ENCODE data around the gene PHACTR1. TPM values are rescaled to one million over a fixed set of nuclear protein-coding genes. Genes with fewer than 3 reads are reported as not detected.

PHACTR1 gene
- total RNA-seq, 2 experiments from 2014 or later, result 1.3 to 2.3 TPM

DNA sequence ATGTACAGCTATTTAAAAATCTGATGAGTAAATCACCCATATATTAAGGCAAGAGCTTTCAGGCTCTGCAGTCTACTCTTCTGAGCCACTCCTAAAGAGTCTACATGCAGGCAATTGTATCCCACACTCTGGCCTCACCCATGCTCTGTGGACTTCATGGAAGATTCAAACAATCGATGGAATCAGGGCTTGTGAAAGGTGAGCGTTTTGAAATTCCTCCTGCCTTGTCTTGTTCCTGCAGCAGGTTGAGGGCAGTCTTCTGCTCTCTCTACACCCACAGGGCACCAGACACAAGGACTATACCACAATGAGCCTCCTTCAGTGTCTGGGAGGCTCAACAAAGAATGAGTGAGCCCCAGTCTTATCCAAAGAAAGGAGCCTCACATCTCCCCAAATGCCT is 560.7 kb downstream of the PHACTR1 start:
- ChIA-PET CTCF (no interaction called here), POLR2A (no interaction called here)
- Histone ChIP-seq H3K9me3 (ENCODE audit: control insufficient read depth in 1 of 2, insufficient read depth in 1 of 2, low read length in 2 of 2) (no peaks in the 10 kb centered on the region), H3K27me3 (ENCODE audit: control insufficient read depth in 1 of 2, insufficient read depth in 2 of 2, low read length in 2 of 2) (no peaks in the 10 kb centered on the region), H3K4me3 (ENCODE audit: low read length) (no peak overlapping the region), H3K27ac (ENCODE audit: low read depth in 1 of 2, low read length in 2 of 2) (no peak overlapping the region), H3K4me1 (ENCODE audit: insufficient read depth, low read length) (peaks cover 19% of the 10 kb centered on the region), H3K36me3 (ENCODE audit: insufficient read depth, low read length) (no peaks in the 10 kb centered on the region)
- H3K4me1 Mint-ChIP-seq (ENCODE audit: low read depth), result peaks cover 23% of the 10 kb centered on the region
- intact Hi-C loops (cut with DNase I, micrococcal nuclease), result no loop called here
- H3K36me3 Mint-ChIP-seq (ENCODE audit: low read depth), result no peaks in the 10 kb centered on the region
- H3K4me3 Mint-ChIP-seq, result no peak overlapping the region
- ATAC-seq (ENCODE audit: poor library complexity) (no peak), DNase-seq (no peak)
- no peak overlapping the region for H3K27ac Mint-ChIP-seq
- H3K9me3 Mint-ChIP-seq, result no peaks in the 10 kb centered on the region
- H3K27me3 Mint-ChIP-seq, result no peaks in the 10 kb centered on the region
- TF ChIP-seq, protein P1, sequence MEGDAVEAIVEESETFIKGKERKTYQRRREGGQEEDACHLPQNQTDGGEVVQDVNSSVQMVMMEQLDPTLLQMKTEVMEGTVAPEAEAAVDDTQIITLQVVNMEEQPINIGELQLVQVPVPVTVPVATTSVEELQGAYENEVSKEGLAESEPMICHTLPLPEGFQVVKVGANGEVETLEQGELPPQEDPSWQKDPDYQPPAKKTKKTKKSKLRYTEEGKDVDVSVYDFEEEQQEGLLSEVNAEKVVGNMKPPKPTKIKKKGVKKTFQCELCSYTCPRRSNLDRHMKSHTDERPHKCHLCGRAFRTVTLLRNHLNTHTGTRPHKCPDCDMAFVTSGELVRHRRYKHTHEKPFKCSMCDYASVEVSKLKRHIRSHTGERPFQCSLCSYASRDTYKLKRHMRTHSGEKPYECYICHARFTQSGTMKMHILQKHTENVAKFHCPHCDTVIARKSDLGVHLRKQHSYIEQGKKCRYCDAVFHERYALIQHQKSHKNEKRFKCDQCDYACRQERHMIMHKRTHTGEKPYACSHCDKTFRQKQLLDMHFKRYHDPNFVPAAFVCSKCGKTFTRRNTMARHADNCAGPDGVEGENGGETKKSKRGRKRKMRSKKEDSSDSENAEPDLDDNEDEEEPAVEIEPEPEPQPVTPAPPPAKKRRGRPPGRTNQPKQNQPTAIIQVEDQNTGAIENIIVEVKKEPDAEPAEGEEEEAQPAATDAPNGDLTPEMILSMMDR (IDR thresholded peaks at IDR 0.05), result no peak

DNA sequence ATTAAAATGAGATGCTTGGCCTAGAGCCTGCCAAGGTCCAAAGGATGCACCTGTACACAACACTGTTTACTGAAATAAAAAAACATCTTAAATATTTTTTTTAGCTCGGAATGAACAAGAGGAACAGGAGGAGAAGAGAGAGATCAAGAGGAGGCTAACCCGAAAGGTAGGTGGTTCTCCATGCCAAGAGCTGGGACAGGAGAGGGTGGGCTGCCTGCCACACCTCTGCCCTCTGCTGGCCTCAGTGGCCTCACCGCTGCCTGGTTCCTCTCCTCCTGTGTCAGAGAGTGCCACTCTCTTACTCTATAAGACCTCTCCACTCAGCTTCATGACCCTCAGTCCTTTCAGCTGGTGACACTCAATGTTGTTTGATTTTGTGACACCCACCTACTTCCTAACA is 561.6 kb downstream of the PHACTR1 start:
- Mint-ChIP-seq H3K4me1 (ENCODE audit: low read depth) (peaks cover 17% of the 10 kb centered on the region), H3K27ac (no peak overlapping the region), H3K36me3 (ENCODE audit: low read depth) (no peaks in the 10 kb centered on the region), H3K27me3 (no peaks in the 10 kb centered on the region), H3K9me3 (no peaks in the 10 kb centered on the region), H3K4me3 (no peak overlapping the region)
- no peaks in the 10 kb centered on the region for H3K9me3 ChIP-seq (ENCODE audit: control insufficient read depth in 1 of 2, insufficient read depth in 1 of 2, low read length in 2 of 2)
- CTCF ChIA-PET, result no interaction called here
- H3K4me3 ChIP-seq (ENCODE audit: low read length), result no peak overlapping the region
- no peaks in the 10 kb centered on the region for H3K27me3 ChIP-seq (ENCODE audit: control insufficient read depth in 1 of 2, insufficient read depth in 2 of 2, low read length in 2 of 2)
- ATAC-seq (ENCODE audit: poor library complexity) (no peak), DNase-seq (no peak)
- intact Hi-C loops (cut with DNase I, micrococcal nuclease), result no loop called here
- POLR2A ChIA-PET, result no interaction called here
- H3K36me3 ChIP-seq (ENCODE audit: insufficient read depth, low read length), result no peaks in the 10 kb centered on the region
- TF ChIP-seq, protein P1 (IDR thresholded peaks at IDR 0.05), result no peak
- H3K4me1 ChIP-seq (ENCODE audit: insufficient read depth, low read length), result peaks cover 16% of the 10 kb centered on the region
- H3K27ac ChIP-seq (ENCODE audit: low read depth in 1 of 2, low read length in 2 of 2), result no peak overlapping the region

DNA sequence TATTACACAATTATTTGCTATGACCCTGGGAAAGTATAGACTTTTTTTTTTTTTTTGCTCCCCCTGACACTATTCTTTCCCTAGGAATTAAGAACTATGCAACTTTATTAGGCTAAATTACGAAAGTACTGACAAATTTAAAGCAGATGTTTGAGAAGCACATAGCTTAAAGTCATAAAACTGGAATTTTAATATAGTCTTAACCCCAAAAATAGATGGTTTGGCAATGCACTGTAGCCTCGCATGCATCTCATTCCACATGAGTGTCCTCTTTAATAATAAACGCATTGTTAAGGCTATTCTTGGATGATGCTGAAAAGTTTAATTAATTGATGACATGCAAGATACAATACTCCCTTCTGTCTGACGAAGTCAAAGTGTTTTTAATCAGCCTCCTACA is 562.4 kb downstream of the PHACTR1 start:
- no peaks in the 10 kb centered on the region for H3K27me3 Mint-ChIP-seq
- H3K9me3 Mint-ChIP-seq, result no peaks in the 10 kb centered on the region
- ATAC-seq (ENCODE audit: poor library complexity), result no peak
- no peak overlapping the region for H3K4me3 ChIP-seq (ENCODE audit: low read length)
- H3K27me3 ChIP-seq (ENCODE audit: control insufficient read depth in 1 of 2, insufficient read depth in 2 of 2, low read length in 2 of 2), result no peaks in the 10 kb centered on the region
- ChIA-PET CTCF (no interaction called here), POLR2A (no interaction called here)
- TF ChIP-seq, protein P1 (IDR thresholded peaks at IDR 0.05), result no peak
- H3K4me3 Mint-ChIP-seq, result no peak overlapping the region
- intact Hi-C loops (cut with DNase I, micrococcal nuclease), result no loop called here
- peaks cover 0 to 4% of the 10 kb centered on the region in 2 experiments for H3K9me3 ChIP-seq (ENCODE audit: control insufficient read depth in 1 of 2, insufficient read depth in 1 of 2, low read length in 2 of 2)
- no peaks in the 10 kb centered on the region for H3K36me3 Mint-ChIP-seq (ENCODE audit: low read depth)
- no peaks in the 10 kb centered on the region for H3K36me3 ChIP-seq (ENCODE audit: insufficient read depth, low read length)
- peaks cover 9% of the 10 kb centered on the region for H3K4me1 Mint-ChIP-seq (ENCODE audit: low read depth)
- no peak overlapping the region for H3K27ac ChIP-seq (ENCODE audit: low read depth in 1 of 2, low read length in 2 of 2)
- no peak overlapping the region for H3K27ac Mint-ChIP-seq
- no peak for DNase-seq
- peaks cover 9% of the 10 kb centered on the region for H3K4me1 ChIP-seq (ENCODE audit: insufficient read depth, low read length)

All from CD4-positive, alpha-beta T cell (primary cell).